Measurements from ENCODE around the gene ZNF443. TPM values are rescaled to one million over a fixed set of nuclear protein-coding genes. Genes with fewer than 3 reads are reported as not detected.

Gene ZNF443
- total and polyA plus RNA-seq, 9 of the 15 experiments (the other 6 are each of a cell fraction or from before 2014, with no cell fraction given), result 1.5 to 4.9 (median 2.8) TPM

- TF ChIP-seq AFF4 (CRISPR knock-in tag; IDR thresholded peaks at IDR 0.05), result peak; percentile 76; the same call in 1 of the 2 replicates
- no peak for TF ChIP-seq SNIP1 (IDR thresholded peaks at IDR 0.05; ENCODE audit: low read depth)
- TF ChIP-seq NCOA2 (IDR thresholded peaks at IDR 0.05; ENCODE audit: partially characterized antibody in 2 of 2), result no peak
- TF ChIP-seq HBP1 (CRISPR knock-in tag; IDR thresholded peaks at IDR 0.05), result no peak
- TF ChIP-seq TAL1 (IDR thresholded peaks at IDR 0.05), result no peak
- peak; percentile 62 for TF ChIP-seq SP2 (IDR thresholded peaks at IDR 0.05; ENCODE audit: extremely low read depth, low read depth, low read length, poor library complexity, severe bottlenecking)
- TF ChIP-seq ARNT (IDR thresholded peaks at IDR 0.05), result no peak
- no peak for TF ChIP-seq PRMT5 (CRISPR knock-in tag; IDR thresholded peaks at IDR 0.05)
- TF ChIP-seq MEIS2 (IDR thresholded peaks at IDR 0.05; ENCODE audit: partially characterized antibody), result peak; percentile 88
- TF ChIP-seq PML (IDR thresholded peaks at IDR 0.05; ENCODE audit: low read length), result 0 out of 2 replicates have a peak, but pooled peaks have one; percentile 31
- TF ChIP-seq ZNF589 (CRISPR knock-in tag; IDR thresholded peaks at IDR 0.05; ENCODE audit: low read depth), result no peak
- TF ChIP-seq KLF13 (tag; IDR thresholded peaks at IDR 0.05; ENCODE audit: borderline replicate concordance, low read depth), result 0 out of 2 replicates have a peak, but pooled peaks have one; percentile 23
- TF ChIP-seq GMEB1 (CRISPR knock-in tag; IDR thresholded peaks at IDR 0.05), result no peak
- TF ChIP-seq ESRRB (CRISPR knock-in tag; IDR thresholded peaks at IDR 0.05; ENCODE audit: borderline replicate concordance), result no peak
- no peak for TF ChIP-seq ZNF507 (tag; conservative IDR thresholded peaks at IDR 0.05)
- no peak for TF ChIP-seq ZNF3 (CRISPR knock-in tag; IDR thresholded peaks at IDR 0.05)
- no peak for TF ChIP-seq SAFB2 (IDR thresholded peaks at IDR 0.05; ENCODE audit: borderline replicate concordance, low read depth, low read length, severe bottlenecking)
- TF ChIP-seq HMGN3 (IDR thresholded peaks at IDR 0.05; ENCODE audit: borderline replicate concordance, extremely low read depth, insufficient read length, low read depth, low read length), result peak; percentile 40
- 0 out of 2 replicates have a peak, but pooled peaks have one; percentile 52 for TF ChIP-seq RAD51 (IDR thresholded peaks at IDR 0.05; ENCODE audit: borderline replicate concordance, low read depth)
- no peak for TF ChIP-seq TEAD2 (tag; IDR thresholded peaks at IDR 0.05)
- no peak for TF ChIP-seq PRPF4 (IDR thresholded peaks at IDR 0.05; ENCODE audit: insufficient read depth, low read depth, low read length, poor library complexity, severe bottlenecking)
These were observed 40.0 kb downstream of the ZNF443 start, which contains the start of gene ZNF799 (continued) for GRCh38 chr19:12400633-12401502.

All from K562 (cell line).